DOHH2 (cell line): Measurements from ENCODE around the gene SLC16A10.
A peak's percentile ranks its signal among the peaks of the same experiment; 100 is the strongest.

Experiments used
- EZH2phosphoT487 ChIP-seq: fragments of 200-600 bp; sonication (generic); IDR thresholded peaks from 2 replicates; pipeline ENCODE4 v1.6.1; 2017; ENCODE audit warnings: borderline replicate concordance, mild to moderate bottlenecking, antibody characterized with exemption, low read length, moderate library complexity, mixed read lengths
- TF ChIP-seq, protein P1 (sequence below): fragments of 200-600 bp; sonication (generic); IDR thresholded peaks from one replicate; pipeline ENCODE4 v1.5.1; 2014; ENCODE audit warnings: antibody characterized with exemption, mild to moderate bottlenecking, low read depth, low read length; ENCODE audit not compliant: poor library complexity, severe bottlenecking

DNA sequence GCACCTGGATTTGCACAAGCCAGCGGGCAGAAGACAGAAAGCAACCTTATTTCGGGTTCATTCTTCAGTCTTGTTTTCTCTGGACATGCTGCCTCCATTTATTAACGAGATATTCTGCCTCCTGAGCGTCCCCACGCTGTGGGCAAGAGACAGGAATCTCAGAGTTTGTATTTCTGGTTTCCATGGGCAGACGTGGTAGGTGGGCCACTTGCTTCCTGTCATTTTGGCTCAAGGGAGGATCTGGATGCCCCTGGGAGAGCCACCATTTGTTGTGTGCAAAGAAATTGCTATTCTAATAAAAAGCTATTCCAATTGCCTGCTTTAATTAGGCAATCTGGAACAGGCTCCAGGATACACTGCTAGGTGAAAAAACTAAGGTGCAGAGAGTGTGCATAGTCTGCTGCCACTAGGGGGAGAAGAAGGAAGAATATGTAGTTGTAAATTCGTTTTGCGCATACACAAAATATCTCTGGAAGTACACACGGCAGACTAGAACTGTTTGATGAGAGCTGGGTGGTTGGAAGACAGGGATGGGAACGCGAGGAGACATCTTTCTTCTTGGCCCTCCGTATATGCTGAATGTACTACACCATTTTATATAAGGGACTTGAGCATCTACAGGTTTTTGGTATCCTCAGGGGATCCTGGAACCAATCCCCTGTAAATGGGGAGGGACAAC lies 30.1 kb upstream of the SLC16A10 start:
- TF ChIP-seq, protein P1, sequence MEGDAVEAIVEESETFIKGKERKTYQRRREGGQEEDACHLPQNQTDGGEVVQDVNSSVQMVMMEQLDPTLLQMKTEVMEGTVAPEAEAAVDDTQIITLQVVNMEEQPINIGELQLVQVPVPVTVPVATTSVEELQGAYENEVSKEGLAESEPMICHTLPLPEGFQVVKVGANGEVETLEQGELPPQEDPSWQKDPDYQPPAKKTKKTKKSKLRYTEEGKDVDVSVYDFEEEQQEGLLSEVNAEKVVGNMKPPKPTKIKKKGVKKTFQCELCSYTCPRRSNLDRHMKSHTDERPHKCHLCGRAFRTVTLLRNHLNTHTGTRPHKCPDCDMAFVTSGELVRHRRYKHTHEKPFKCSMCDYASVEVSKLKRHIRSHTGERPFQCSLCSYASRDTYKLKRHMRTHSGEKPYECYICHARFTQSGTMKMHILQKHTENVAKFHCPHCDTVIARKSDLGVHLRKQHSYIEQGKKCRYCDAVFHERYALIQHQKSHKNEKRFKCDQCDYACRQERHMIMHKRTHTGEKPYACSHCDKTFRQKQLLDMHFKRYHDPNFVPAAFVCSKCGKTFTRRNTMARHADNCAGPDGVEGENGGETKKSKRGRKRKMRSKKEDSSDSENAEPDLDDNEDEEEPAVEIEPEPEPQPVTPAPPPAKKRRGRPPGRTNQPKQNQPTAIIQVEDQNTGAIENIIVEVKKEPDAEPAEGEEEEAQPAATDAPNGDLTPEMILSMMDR, result peak; percentile 85
- no peak for TF ChIP-seq EZH2phosphoT487
